Measurements from ENCODE around the gene CYP26C1. TPM values are rescaled to one million over a fixed set of nuclear protein-coding genes. Genes with fewer than 3 reads are reported as not detected.

The CYP26C1 gene
- total and polyA plus RNA-seq, 2 of the 13 experiments (the other 11 are each of a cell fraction or from before 2014, with no cell fraction given): 0.02 TPM; not detected in 1

DNA sequence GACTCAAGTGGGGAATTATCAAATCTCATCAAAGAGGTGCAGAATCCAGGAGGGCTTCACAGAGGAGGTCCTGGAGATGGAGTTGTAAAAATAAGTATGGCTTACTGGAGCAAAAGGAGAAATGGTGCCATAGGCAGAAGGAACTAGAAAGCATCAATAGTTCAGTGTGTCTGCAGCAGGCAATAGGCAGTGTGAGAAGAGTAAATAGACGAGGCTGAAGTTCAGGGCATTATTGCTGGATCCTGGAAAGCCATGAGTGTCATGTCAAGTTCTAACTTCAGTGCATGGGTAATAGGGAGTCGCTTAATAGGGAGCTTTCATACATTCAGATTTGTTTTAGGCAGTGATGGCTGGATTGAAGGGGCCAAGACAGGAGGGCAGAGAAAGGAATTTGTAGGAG, 52.4 kb downstream of the CYP26C1 start (continued):
- TF ChIP-seq ELF3 (CRISPR knock-in tag; IDR thresholded peaks at IDR 0.05): no peak
- TF ChIP-seq, protein P1, sequence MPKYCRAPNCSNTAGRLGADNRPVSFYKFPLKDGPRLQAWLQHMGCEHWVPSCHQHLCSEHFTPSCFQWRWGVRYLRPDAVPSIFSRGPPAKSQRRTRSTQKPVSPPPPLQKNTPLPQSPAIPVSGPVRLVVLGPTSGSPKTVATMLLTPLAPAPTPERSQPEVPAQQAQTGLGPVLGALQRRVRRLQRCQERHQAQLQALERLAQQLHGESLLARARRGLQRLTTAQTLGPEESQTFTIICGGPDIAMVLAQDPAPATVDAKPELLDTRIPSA (CRISPR knock-in tag; IDR thresholded peaks at IDR 0.05; ENCODE audit: borderline replicate concordance): no peak
- TF ChIP-seq, protein P2, sequence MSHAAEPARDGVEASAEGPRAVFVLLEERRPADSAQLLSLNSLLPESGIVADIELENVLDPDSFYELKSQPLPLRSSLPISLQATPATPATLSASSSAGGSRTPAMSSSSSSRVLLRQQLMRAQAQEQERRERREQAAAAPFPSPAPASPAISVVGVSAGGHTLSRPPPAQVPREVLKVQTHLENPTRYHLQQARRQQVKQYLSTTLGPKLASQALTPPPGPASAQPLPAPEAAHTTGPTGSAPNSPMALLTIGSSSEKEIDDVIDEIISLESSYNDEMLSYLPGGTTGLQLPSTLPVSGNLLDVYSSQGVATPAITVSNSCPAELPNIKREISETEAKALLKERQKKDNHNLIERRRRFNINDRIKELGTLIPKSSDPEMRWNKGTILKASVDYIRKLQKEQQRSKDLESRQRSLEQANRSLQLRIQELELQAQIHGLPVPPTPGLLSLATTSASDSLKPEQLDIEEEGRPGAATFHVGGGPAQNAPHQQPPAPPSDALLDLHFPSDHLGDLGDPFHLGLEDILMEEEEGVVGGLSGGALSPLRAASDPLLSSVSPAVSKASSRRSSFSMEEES (CRISPR knock-in tag; IDR thresholded peaks at IDR 0.05): no peak
- TF ChIP-seq ZNF572 (CRISPR knock-in tag; IDR thresholded peaks at IDR 0.05): no peak
- TF ChIP-seq HNF4G (IDR thresholded peaks at IDR 0.05; ENCODE audit: borderline replicate concordance, low read depth, low read length): no peak
- TF ChIP-seq HNF4G (CRISPR knock-in tag; IDR thresholded peaks at IDR 0.05; ENCODE audit: borderline replicate concordance, low read depth): no peak
- no peak for TF ChIP-seq KDM3A (CRISPR knock-in tag; IDR thresholded peaks at IDR 0.05; ENCODE audit: low read depth)
- peak; percentile 43; the same call in 1 of the 2 replicates for TF ChIP-seq SOX5 (CRISPR knock-in tag; IDR thresholded peaks at IDR 0.05; ENCODE audit: borderline replicate concordance)
- no peak for TF ChIP-seq ZSCAN29 (CRISPR knock-in tag; conservative IDR thresholded peaks at IDR 0.05)
- no peak for TF ChIP-seq SMAD9 (CRISPR knock-in tag; IDR thresholded peaks at IDR 0.05)
- no peak for TF ChIP-seq ZNF12 (CRISPR knock-in tag; IDR thresholded peaks at IDR 0.05)
- TF ChIP-seq SAP130 (CRISPR knock-in tag; IDR thresholded peaks at IDR 0.05; ENCODE audit: low read depth): peak; percentile 40; the same call in 1 of the 2 replicates
- no peak for TF ChIP-seq ZNF780A (CRISPR knock-in tag; IDR thresholded peaks at IDR 0.05)
- peak; percentile 30; the same call in 1 of the 2 replicates for TF ChIP-seq TBX3 (IDR thresholded peaks at IDR 0.05; ENCODE audit: borderline replicate concordance)
- TF ChIP-seq, protein P3, sequence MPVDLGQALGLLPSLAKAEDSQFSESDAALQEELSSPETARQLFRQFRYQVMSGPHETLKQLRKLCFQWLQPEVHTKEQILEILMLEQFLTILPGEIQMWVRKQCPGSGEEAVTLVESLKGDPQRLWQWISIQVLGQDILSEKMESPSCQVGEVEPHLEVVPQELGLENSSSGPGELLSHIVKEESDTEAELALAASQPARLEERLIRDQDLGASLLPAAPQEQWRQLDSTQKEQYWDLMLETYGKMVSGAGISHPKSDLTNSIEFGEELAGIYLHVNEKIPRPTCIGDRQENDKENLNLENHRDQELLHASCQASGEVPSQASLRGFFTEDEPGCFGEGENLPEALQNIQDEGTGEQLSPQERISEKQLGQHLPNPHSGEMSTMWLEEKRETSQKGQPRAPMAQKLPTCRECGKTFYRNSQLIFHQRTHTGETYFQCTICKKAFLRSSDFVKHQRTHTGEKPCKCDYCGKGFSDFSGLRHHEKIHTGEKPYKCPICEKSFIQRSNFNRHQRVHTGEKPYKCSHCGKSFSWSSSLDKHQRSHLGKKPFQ (CRISPR knock-in tag; IDR thresholded peaks at IDR 0.05; ENCODE audit: insufficient replicate concordance): no peak
- no peak for TF ChIP-seq ZNF180 (CRISPR knock-in tag; IDR thresholded peaks at IDR 0.05; ENCODE audit: borderline replicate concordance, low read depth)
- TF ChIP-seq ZNF44 (CRISPR knock-in tag; IDR thresholded peaks at IDR 0.05): no peak
- TF ChIP-seq TSC22D2 (CRISPR knock-in tag; IDR thresholded peaks at IDR 0.05; ENCODE audit: borderline replicate concordance): no peak
- TF ChIP-seq, protein P4, sequence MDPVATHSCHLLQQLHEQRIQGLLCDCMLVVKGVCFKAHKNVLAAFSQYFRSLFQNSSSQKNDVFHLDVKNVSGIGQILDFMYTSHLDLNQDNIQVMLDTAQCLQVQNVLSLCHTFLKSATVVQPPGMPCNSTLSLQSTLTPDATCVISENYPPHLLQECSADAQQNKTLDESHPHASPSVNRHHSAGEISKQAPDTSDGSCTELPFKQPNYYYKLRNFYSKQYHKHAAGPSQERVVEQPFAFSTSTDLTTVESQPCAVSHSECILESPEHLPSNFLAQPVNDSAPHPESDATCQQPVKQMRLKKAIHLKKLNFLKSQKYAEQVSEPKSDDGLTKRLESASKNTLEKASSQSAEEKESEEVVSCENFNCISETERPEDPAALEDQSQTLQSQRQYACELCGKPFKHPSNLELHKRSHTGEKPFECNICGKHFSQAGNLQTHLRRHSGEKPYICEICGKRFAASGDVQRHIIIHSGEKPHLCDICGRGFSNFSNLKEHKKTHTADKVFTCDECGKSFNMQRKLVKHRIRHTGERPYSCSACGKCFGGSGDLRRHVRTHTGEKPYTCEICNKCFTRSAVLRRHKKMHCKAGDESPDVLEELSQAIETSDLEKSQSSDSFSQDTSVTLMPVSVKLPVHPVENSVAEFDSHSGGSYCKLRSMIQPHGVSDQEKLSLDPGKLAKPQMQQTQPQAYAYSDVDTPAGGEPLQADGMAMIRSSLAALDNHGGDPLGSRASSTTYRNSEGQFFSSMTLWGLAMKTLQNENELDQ (CRISPR knock-in tag; IDR thresholded peaks at IDR 0.05; ENCODE audit: borderline replicate concordance): no peak
- 0 out of 2 replicates have a peak, but pooled peaks have one; percentile 11 for TF ChIP-seq SMAD3 (CRISPR knock-in tag; IDR thresholded peaks at IDR 0.05)
- no peak for TF ChIP-seq ZNF713 (CRISPR knock-in tag; IDR thresholded peaks at IDR 0.05)
- TF ChIP-seq ZZZ3 (CRISPR knock-in tag; IDR thresholded peaks at IDR 0.05; ENCODE audit: borderline replicate concordance): no peak
- TF ChIP-seq ZNF7 (CRISPR knock-in tag; IDR thresholded peaks at IDR 0.05): no peak
- no peak for TF ChIP-seq EED (CRISPR knock-in tag; IDR thresholded peaks at IDR 0.05)
- no peak for TF ChIP-seq YY1 (IDR thresholded peaks at IDR 0.05; ENCODE audit: insufficient read depth, insufficient replicate concordance, low read depth, low read length)
- no peak for TF ChIP-seq KMT2A (CRISPR knock-in tag; IDR thresholded peaks at IDR 0.05)
- TF ChIP-seq FOXA3 (CRISPR knock-in tag; IDR thresholded peaks at IDR 0.05): peak; percentile 79
- peak; percentile 97 for TF ChIP-seq RARA (CRISPR knock-in tag; IDR thresholded peaks at IDR 0.05)
